GM12878 (cell line): Measurements from ENCODE around the gene SRPX2.

Source experiments
- CEBPB ChIP-seq, 2 experiments: fragments of 150-350 bp in 1 of 2; IDR thresholded peaks; 2 replicates each; pipeline ENCODE4 v1.6.1; 2012 to 2014; ENCODE audit warnings: low read depth in 2 of 2, low read length in 2 of 2, borderline replicate concordance in 1 of 2, inconsistent platforms in 1 of 2
- CHD2 ChIP-seq: IDR thresholded peaks from 2 replicates; pipeline ENCODE4 v1.6.1; 2011; ENCODE audit warnings: low read depth, low read length, improper control_type of control experiment, borderline replicate concordance
- EED ChIP-seq: sonication (generic); IDR thresholded peaks from 2 replicates; pipeline ENCODE4 v1.6.1; 2016; ENCODE audit warnings: antibody characterized with exemption, low read depth
- EGR1 ChIP-seq, 2 experiments: IDR thresholded peaks; 1 replicate in 1 of 2; 2 replicates in 1 of 2; pipeline ENCODE4 v1.6.1; 2011 to 2012; ENCODE audit warnings: low read depth in 2 of 2, low read length in 2 of 2, borderline replicate concordance in 1 of 2, mild to moderate bottlenecking in 1 of 2, moderate library complexity in 1 of 2
- HCFC1 ChIP-seq: fragments of 150-350 bp; IDR thresholded peaks from 2 replicates; pipeline ENCODE4 v1.6.1; 2014; ENCODE audit warnings: low read length
- KLF5 ChIP-seq: fragments of 450-650 bp; IDR thresholded peaks from 2 replicates; pipeline ENCODE4 v1.6.1; 2014; ENCODE audit warnings: mild to moderate bottlenecking; ENCODE audit not compliant: partially characterized antibody
- POLR2A ChIP-seq: IDR thresholded peaks from 2 replicates; pipeline ENCODE4 v1.6.1; 2011; ENCODE audit warnings: low read depth, mild to moderate bottlenecking, low read length
- POLR2AphosphoS5 ChIP-seq: IDR thresholded peaks from 2 replicates; pipeline ENCODE4 v1.6.1; 2011; ENCODE audit warnings: mild to moderate bottlenecking, low read length, inconsistent platforms
- SRF ChIP-seq, 2 experiments: IDR thresholded peaks; 2 replicates each; pipeline ENCODE4 v1.6.1; 2011; ENCODE audit warnings: low read depth in 2 of 2, low read length in 2 of 2, mild to moderate bottlenecking in 1 of 2, moderate library complexity in 1 of 2
- TF ChIP-seq, protein P1 (sequence below): fragments of 450-650 bp; conservative IDR thresholded peaks from 2 replicates; pipeline ENCODE4 v1.6.1; 2017; ENCODE audit warnings: mild to moderate bottlenecking, moderate library complexity
- TF ChIP-seq, protein P2 (sequence below), 3 experiments: IDR thresholded peaks in 2 of 3; conservative IDR thresholded peaks in 1 of 3; 2 replicates each; pipeline ENCODE4 v1.5.1; 2011; ENCODE audit warnings: low read depth in 3 of 3, low read length in 3 of 3, mild to moderate bottlenecking in 3 of 3, control low read depth in 2 of 3, moderate library complexity in 2 of 3, inconsistent platforms in 1 of 3, mixed read lengths in 1 of 3; ENCODE audit not compliant: control insufficient read depth in 2 of 3, insufficient read depth in 1 of 3; ENCODE audit errors: extremely low read depth in 1 of 3

DNA sequence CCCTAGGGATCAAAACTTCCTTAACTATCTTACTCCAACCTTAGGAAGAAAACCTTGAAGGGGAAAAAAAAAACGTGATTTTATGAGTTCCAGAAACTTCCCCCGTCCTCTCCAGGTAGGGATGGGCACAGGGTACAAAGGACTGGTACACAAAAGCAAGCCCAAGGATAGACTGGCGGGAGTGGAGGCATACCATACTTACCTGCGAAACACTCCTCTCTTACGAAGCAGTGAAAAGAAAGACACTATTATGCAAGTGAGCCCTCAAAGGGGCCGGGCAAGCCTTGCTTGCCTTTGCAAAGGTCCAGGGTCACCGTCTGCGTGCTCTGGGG lies 8.0 kb upstream of the SRPX2 start:
- TF ChIP-seq POLR2A (no peak), EED (no peak), CEBPB (IDR thresholded peaks at IDR 0.05; ENCODE audit: borderline replicate concordance in 1 of 2, low read depth in 2 of 2, low read length in 2 of 2) (no peak), KLF5 (no peak), POLR2AphosphoS5 (no peak), CHD2 (no peak), HCFC1 (no peak), SRF (IDR thresholded peaks at IDR 0.05; ENCODE audit: low read depth in 2 of 2, low read length in 2 of 2) (no peak), EGR1 (IDR thresholded peaks at IDR 0.05; ENCODE audit: borderline replicate concordance in 1 of 2, low read depth in 2 of 2, low read length in 2 of 2) (no peak)
- TF ChIP-seq, protein P1, sequence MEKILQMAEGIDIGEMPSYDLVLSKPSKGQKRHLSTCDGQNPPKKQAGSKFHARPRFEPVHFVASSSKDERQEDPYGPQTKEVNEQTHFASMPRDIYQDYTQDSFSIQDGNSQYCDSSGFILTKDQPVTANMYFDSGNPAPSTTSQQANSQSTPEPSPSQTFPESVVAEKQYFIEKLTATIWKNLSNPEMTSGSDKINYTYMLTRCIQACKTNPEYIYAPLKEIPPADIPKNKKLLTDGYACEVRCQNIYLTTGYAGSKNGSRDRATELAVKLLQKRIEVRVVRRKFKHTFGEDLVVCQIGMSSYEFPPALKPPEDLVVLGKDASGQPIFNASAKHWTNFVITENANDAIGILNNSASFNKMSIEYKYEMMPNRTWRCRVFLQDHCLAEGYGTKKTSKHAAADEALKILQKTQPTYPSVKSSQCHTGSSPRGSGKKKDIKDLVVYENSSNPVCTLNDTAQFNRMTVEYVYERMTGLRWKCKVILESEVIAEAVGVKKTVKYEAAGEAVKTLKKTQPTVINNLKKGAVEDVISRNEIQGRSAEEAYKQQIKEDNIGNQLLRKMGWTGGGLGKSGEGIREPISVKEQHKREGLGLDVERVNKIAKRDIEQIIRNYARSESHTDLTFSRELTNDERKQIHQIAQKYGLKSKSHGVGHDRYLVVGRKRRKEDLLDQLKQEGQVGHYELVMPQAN = no peak
- TF ChIP-seq, protein P2, sequence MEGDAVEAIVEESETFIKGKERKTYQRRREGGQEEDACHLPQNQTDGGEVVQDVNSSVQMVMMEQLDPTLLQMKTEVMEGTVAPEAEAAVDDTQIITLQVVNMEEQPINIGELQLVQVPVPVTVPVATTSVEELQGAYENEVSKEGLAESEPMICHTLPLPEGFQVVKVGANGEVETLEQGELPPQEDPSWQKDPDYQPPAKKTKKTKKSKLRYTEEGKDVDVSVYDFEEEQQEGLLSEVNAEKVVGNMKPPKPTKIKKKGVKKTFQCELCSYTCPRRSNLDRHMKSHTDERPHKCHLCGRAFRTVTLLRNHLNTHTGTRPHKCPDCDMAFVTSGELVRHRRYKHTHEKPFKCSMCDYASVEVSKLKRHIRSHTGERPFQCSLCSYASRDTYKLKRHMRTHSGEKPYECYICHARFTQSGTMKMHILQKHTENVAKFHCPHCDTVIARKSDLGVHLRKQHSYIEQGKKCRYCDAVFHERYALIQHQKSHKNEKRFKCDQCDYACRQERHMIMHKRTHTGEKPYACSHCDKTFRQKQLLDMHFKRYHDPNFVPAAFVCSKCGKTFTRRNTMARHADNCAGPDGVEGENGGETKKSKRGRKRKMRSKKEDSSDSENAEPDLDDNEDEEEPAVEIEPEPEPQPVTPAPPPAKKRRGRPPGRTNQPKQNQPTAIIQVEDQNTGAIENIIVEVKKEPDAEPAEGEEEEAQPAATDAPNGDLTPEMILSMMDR (IDR thresholded peaks at IDR 0.05 in 2 of 3, conservative IDR thresholded peaks at IDR 0.05 in 1 of 3; ENCODE audit: control insufficient read depth in 2 of 3, extremely low read depth in 1 of 3, insufficient read depth in 1 of 3, low read depth in 3 of 3, low read length in 3 of 3) = no peak
